ENCODE results near the gene ATP6V0A1.

Gene ATP6V0A1

GRCh38 chr17:42460371-42460770 lies 1.7 kb downstream of the ATP6V0A1 start:
- DNase-seq (ENCODE audit: extremely low spot score): no peak
- TF ChIP-seq FOXA1 (IDR thresholded peaks at IDR 0.05) (no peak), ZNF384 (IDR thresholded peaks at IDR 0.05) (no peak), FOXK2 (IDR thresholded peaks at IDR 0.05) (no peak), PKNOX1 (IDR thresholded peaks at IDR 0.05) (no peak), BHLHE40 (IDR thresholded peaks at IDR 0.05; ENCODE audit: borderline replicate concordance) (no peak), SUZ12 (IDR thresholded peaks at IDR 0.05) (no peak), NFRKB (IDR thresholded peaks at IDR 0.05) (no peak), CTBP1 (IDR thresholded peaks at IDR 0.05; ENCODE audit: borderline replicate concordance) (no peak), TARDBP (IDR thresholded peaks at IDR 0.05) (no peak), ARNT (IDR thresholded peaks at IDR 0.05) (no peak), ELF4 (IDR thresholded peaks at IDR 0.05) (no peak), FOXM1 (IDR thresholded peaks at IDR 0.05; ENCODE audit: borderline replicate concordance) (no peak), SP1 (IDR thresholded peaks at IDR 0.05) (no peak), LEF1 (IDR thresholded peaks at IDR 0.05; ENCODE audit: borderline replicate concordance) (no peak), L3MBTL2 (conservative IDR thresholded peaks at IDR 0.05) (no peak), HDGF (IDR thresholded peaks at IDR 0.05; ENCODE audit: borderline replicate concordance) (no peak)
- CTCF ChIA-PET: interaction anchor here (0.7 to 1.3 kb wide), 2 partner anchors 9 to 35 kb away, joined by 5 to 6 read pairs; no protein-coding TSS in a partner anchor
- POLR2A ChIA-PET: interaction anchor here (0.6 to 0.9 kb wide), 2 partner anchors 9 to 25 kb away, joined by 3 read pairs; no protein-coding TSS in a partner anchor

GRCh38 chr17:42463976-42464400 lies 5.3 kb downstream of the ATP6V0A1 start:
- no peak for DNase-seq (ENCODE audit: extremely low spot score)
- ChIA-PET POLR2A (no interaction called here), CTCF (interaction anchor here (0.6 to 1.2 kb wide), 2 partner anchors 63 to 211 kb away, joined by 3 to 4 read pairs; no protein-coding TSS in a partner anchor)
- TF ChIP-seq FOXA1 (IDR thresholded peaks at IDR 0.05): no peak
- TF ChIP-seq LEF1 (IDR thresholded peaks at IDR 0.05; ENCODE audit: borderline replicate concordance): no peak
- no peak for TF ChIP-seq HDGF (IDR thresholded peaks at IDR 0.05; ENCODE audit: borderline replicate concordance)
- no peak for TF ChIP-seq ZNF384 (IDR thresholded peaks at IDR 0.05)
- TF ChIP-seq ARNT (IDR thresholded peaks at IDR 0.05): no peak
- no peak for TF ChIP-seq NFRKB (IDR thresholded peaks at IDR 0.05)
- TF ChIP-seq L3MBTL2 (conservative IDR thresholded peaks at IDR 0.05): no peak
- TF ChIP-seq ELF4 (IDR thresholded peaks at IDR 0.05): no peak
- no peak for TF ChIP-seq PKNOX1 (IDR thresholded peaks at IDR 0.05)
- TF ChIP-seq SP1 (IDR thresholded peaks at IDR 0.05): no peak
- TF ChIP-seq TARDBP (IDR thresholded peaks at IDR 0.05): no peak
- no peak for TF ChIP-seq BHLHE40 (IDR thresholded peaks at IDR 0.05; ENCODE audit: borderline replicate concordance)

GRCh38 chr17:42467889-42468288 lies 9.2 kb downstream of the ATP6V0A1 start:
- POLR2A ChIA-PET: no interaction called here
- no peak for DNase-seq (ENCODE audit: extremely low spot score)
- TF ChIP-seq ELF4 (IDR thresholded peaks at IDR 0.05) (no peak), FOXM1 (IDR thresholded peaks at IDR 0.05; ENCODE audit: borderline replicate concordance) (no peak), LEF1 (IDR thresholded peaks at IDR 0.05; ENCODE audit: borderline replicate concordance) (no peak), ARNT (IDR thresholded peaks at IDR 0.05) (no peak)
- CTCF ChIA-PET: no interaction called here

- no peak for TF ChIP-seq SP1 (IDR thresholded peaks at IDR 0.05)
- TF ChIP-seq ARNT (IDR thresholded peaks at IDR 0.05): no peak
- no peak for TF ChIP-seq FOXK2 (IDR thresholded peaks at IDR 0.05)
- no peak for TF ChIP-seq HDGF (IDR thresholded peaks at IDR 0.05; ENCODE audit: borderline replicate concordance)
- no peak for TF ChIP-seq LEF1 (IDR thresholded peaks at IDR 0.05; ENCODE audit: borderline replicate concordance)
- POLR2A ChIA-PET: no interaction called here
- CTCF ChIA-PET: no interaction called here
- DNase-seq (ENCODE audit: extremely low spot score): no peak
Observed at GRCh38 chr17:42472709-42473521, 14.2 kb downstream of the ATP6V0A1 start.

GRCh38 chr17:42474276-42474675 lies 15.6 kb downstream of the ATP6V0A1 start:
- CTCF ChIA-PET: no interaction called here
- no peak for DNase-seq (ENCODE audit: extremely low spot score)
- POLR2A ChIA-PET: no interaction called here
- TF ChIP-seq CTBP1 (IDR thresholded peaks at IDR 0.05; ENCODE audit: borderline replicate concordance) (no peak), FOXK2 (IDR thresholded peaks at IDR 0.05) (no peak), NFRKB (IDR thresholded peaks at IDR 0.05) (no peak), TARDBP (IDR thresholded peaks at IDR 0.05) (no peak), ELF4 (IDR thresholded peaks at IDR 0.05) (no peak), L3MBTL2 (conservative IDR thresholded peaks at IDR 0.05) (no peak), ARNT (IDR thresholded peaks at IDR 0.05) (no peak), BHLHE40 (IDR thresholded peaks at IDR 0.05; ENCODE audit: borderline replicate concordance) (no peak), LEF1 (IDR thresholded peaks at IDR 0.05; ENCODE audit: borderline replicate concordance) (no peak), FOXM1 (IDR thresholded peaks at IDR 0.05; ENCODE audit: borderline replicate concordance) (no peak), HDGF (IDR thresholded peaks at IDR 0.05; ENCODE audit: borderline replicate concordance) (no peak), SUZ12 (IDR thresholded peaks at IDR 0.05) (no peak), PKNOX1 (IDR thresholded peaks at IDR 0.05) (no peak), ZNF384 (IDR thresholded peaks at IDR 0.05) (no peak), FOXA1 (IDR thresholded peaks at IDR 0.05) (no peak), SP1 (IDR thresholded peaks at IDR 0.05) (no peak)

- no peak for DNase-seq (ENCODE audit: extremely low spot score)
- no peak for TF ChIP-seq FOXM1 (IDR thresholded peaks at IDR 0.05; ENCODE audit: borderline replicate concordance)
- no peak for TF ChIP-seq ARNT (IDR thresholded peaks at IDR 0.05)
- TF ChIP-seq BHLHE40 (IDR thresholded peaks at IDR 0.05; ENCODE audit: borderline replicate concordance): no peak
- no peak for TF ChIP-seq NFRKB (IDR thresholded peaks at IDR 0.05)
- no peak for TF ChIP-seq SP1 (IDR thresholded peaks at IDR 0.05)
- TF ChIP-seq FOXK2 (IDR thresholded peaks at IDR 0.05): no peak
- TF ChIP-seq SUZ12 (IDR thresholded peaks at IDR 0.05): no peak
- ChIA-PET POLR2A (no interaction called here), CTCF (no interaction called here)
Observed at GRCh38 chr17:42475121-42475520, 16.4 kb downstream of the ATP6V0A1 start.

All from HEK293T (cell line).